Ectodermal cell (in vitro differentiated cells): Measurements from ENCODE around the gene TMF1.

Source experiments
- H3K27ac ChIP-seq: 2 replicates; pipeline ENCODE4 v1.7.0; 2013; ENCODE audit warnings: mild to moderate bottlenecking, low read depth, low read length; ENCODE audit not compliant: insufficient read depth, poor library complexity, severe bottlenecking
- H3K27me3 ChIP-seq: 2 replicates; pipeline ENCODE4 v1.7.0; 2013; ENCODE audit warnings: mild to moderate bottlenecking, low read length; ENCODE audit not compliant: insufficient read depth, control insufficient read depth, poor library complexity, severe bottlenecking
- H3K36me3 ChIP-seq: one replicate; pipeline ENCODE4 v1.7.0; 2013; ENCODE audit warnings: low read length; ENCODE audit not compliant: control insufficient read depth, insufficient read depth
- H3K4me1 ChIP-seq: one replicate; pipeline ENCODE4 v1.7.0; 2013; ENCODE audit warnings: low read length; ENCODE audit not compliant: control insufficient read depth, insufficient read depth
- H3K4me3 ChIP-seq: 2 replicates; pipeline ENCODE4 v1.7.0; 2013; ENCODE audit warnings: low read depth, low read length, control low read depth; ENCODE audit not compliant: insufficient read depth
- H3K9me3 ChIP-seq: 2 replicates; pipeline ENCODE4 v1.7.0; 2013; ENCODE audit warnings: mild to moderate bottlenecking, low read length, moderate library complexity; ENCODE audit not compliant: control insufficient read depth
- WGBS, 2 experiments: methylation state at CpG; one replicate each; pipeline ENCODE4 v1.1.7; 2013; ENCODE audit warnings: missing lambda C conversion rate in 2 of 2; 5-methylcytosine and 5-hydroxymethylcytosine counted together

Gene TMF1

DNA sequence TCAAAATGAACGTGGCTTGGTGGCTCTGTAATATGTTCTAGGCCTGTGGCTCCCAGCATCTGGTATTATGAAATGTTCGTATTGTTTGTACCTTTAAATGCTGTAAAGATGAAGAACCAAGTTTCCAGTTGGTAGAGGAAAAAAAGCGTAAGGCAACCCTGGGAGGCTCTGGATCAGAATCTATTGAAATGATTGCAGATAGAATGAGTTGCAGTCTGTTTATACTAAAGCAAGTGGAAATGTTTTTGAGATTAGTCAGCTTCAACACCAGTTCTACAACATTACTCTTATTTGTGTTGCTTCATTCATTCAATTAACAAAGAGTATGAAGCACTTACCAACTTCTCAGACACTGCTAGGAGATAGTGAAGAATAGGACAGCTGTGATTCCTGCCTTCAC, 37.9 kb upstream of the TMF1 start:
- H3K4me1 ChIP-seq = peaks cover 13% of the 10 kb centered on the region
- no peaks in the 10 kb centered on the region for H3K36me3 ChIP-seq
- H3K4me3 ChIP-seq = no peak overlapping the region
- WGBS, 2 experiments = 83 to 90% methylated on average over 3 of the region's 3 CpGs
- H3K27me3 ChIP-seq = no peaks in the 10 kb centered on the region
- H3K27ac ChIP-seq = no peak overlapping the region
- no peaks in the 10 kb centered on the region for H3K9me3 ChIP-seq

GRCh38 chr3:69088063-69088462, 35.9 kb upstream of the TMF1 start:
- 98% methylated on average over 2 of the region's 2 CpGs; no CpG with 5 or more reads in 1 of the 2 experiments for WGBS, 2 experiments
- H3K9me3 ChIP-seq = no peaks in the 10 kb centered on the region
- no peaks in the 10 kb centered on the region for H3K27me3 ChIP-seq
- peaks cover 18% of the 10 kb centered on the region for H3K4me1 ChIP-seq
- no peaks in the 10 kb centered on the region for H3K36me3 ChIP-seq
- H3K27ac ChIP-seq = no peak overlapping the region
- no peak overlapping the region for H3K4me3 ChIP-seq

DNA sequence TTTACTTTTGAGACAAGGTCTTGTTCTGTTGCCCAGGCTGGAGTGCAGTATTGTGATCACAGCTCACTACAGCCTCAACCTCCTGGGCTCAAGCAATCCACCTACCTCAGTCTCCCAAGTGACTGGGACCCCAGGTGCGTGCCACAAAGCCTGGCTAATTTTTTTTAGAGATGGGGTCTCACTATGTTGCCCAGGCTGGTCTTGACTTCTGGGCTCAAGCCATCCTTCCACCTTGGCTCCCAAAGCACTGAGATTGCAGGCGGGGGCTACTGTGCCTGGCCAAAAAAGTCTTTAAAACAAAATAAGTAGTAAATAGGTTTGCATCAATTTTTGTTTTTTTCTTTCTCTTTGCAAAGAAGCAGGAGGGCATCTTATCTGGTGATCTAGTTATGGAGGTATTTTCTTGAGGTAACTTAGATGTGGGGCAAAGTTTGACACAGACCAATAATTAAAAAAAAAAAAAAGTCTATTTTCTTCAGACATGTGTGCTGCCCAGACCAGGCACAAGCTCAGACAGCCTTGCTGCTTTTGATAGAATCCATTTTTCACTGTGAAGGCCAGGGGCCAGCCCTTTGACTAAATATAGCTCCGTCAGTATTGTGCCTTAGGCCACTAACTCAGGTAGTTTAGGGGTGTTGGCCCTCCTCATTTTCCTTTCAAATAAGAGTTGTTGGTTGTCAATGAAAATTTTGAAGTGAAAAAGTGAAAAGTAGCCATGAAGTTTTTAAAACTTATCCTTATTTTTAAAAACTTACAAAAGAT, 35.1 kb upstream of the TMF1 start:
- WGBS, 2 experiments = 94 to 95% methylated on average over 3 of the region's 3 CpGs
- Histone ChIP-seq H3K4me1 (peaks cover 13% of the 10 kb centered on the region), H3K27me3 (no peaks in the 10 kb centered on the region), H3K36me3 (no peaks in the 10 kb centered on the region), H3K4me3 (no peak overlapping the region), H3K9me3 (no peaks in the 10 kb centered on the region), H3K27ac (no peak overlapping the region)

- Histone ChIP-seq H3K4me1 (peaks cover 13% of the 10 kb centered on the region), H3K27ac (no peak overlapping the region)
- 52% methylated on average over 8 of the region's 8 CpGs for WGBS, 2 experiments
These were observed 33.9 kb upstream of the TMF1 start for GRCh38 chr3:69085833-69086722.

DNA sequence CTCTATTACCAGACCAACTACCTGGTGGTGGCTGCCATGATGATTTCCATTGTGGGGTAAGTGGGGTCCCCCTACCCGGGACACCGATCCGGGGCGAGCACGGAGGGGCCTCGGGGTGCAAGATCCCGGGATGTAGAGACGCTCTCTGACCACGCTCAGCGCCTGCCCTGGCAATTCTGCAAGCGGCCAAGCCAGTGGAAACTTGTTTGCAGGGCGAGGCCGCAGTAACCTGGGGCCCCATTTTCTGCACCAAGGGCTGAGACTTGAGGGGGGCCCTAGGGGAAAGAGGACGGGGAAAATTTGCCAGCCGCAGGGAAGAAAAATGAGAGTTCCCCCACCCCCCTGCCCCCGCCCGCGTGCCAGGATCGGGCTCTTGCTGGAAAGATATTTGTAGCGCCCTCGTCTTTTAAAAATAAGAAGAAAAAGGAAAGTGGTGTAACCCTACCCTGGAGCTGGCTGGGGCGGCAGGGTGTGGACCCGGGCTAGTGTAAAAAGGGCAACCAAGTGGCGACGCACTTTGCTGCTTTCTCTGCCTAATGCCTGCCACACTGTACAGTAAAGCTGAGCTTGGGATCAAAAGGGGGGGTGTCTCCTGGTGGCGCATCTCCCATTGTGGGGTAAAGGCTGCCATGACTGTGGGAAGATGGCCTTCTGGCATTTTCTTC, 33.2 kb upstream of the TMF1 start:
- Histone ChIP-seq H3K9me3 (no peaks in the 10 kb centered on the region), H3K4me3 (peak overlapping the region; percentile 98), H3K4me1 (peaks cover 13% of the 10 kb centered on the region), H3K27ac (no peak overlapping the region), H3K36me3 (no peaks in the 10 kb centered on the region), H3K27me3 (no peaks in the 10 kb centered on the region)
- WGBS, 2 experiments = 2% methylated on average over 26 of the region's 26 CpGs

More at GRCh38 chr3:69085833-69086722, 33.9 kb upstream of the TMF1 start:
- Histone ChIP-seq H3K36me3 (no peaks in the 10 kb centered on the region), H3K27me3 (no peaks in the 10 kb centered on the region), H3K9me3 (no peaks in the 10 kb centered on the region), H3K4me3 (peak overlapping the region; percentile 98)

- H3K4me3 ChIP-seq = peak within 1 kb of the TSS; percentile 98
- WGBS, 2 experiments = 5 to 6% methylated on average over 32 of the region's 32 CpGs
- H3K9me3 ChIP-seq = no peaks in the 10 kb centered on the region
- peaks cover 13% of the 10 kb centered on the region for H3K4me1 ChIP-seq
- H3K27me3 ChIP-seq = no peaks in the 10 kb centered on the region
- no peak within 1 kb of the TSS for H3K27ac ChIP-seq
- no peaks in the 10 kb centered on the region for H3K36me3 ChIP-seq
These were observed 32.4 kb upstream of the TMF1 start, which contains the start of gene ARL6IP5 for GRCh38 chr3:69084326-69085167. Gene ARL6IP5, plus strand, starts transcription at chr3:69084937. Its CDS starts 111 bp downstream, at chr3:69085048.

DNA sequence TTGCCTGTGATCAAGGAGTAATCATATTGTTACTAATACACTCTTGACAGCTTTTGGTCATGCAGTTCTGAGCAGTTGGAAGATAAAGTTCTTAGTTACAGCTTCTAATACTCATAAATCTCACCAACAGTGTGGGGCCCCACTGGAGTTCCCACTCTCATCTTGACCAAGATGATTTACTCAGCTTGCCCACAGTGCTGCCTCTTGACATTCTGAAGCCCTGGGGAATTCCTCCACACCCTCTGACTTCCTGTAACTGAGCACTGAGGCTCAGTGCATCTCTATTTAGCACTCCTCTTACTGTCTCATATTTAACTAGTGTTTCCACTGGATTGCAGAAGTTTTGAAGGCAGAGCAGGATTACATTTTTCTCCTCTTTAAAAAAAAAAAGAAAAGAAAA, 30.7 kb upstream of the TMF1 start:
- H3K9me3 ChIP-seq = no peaks in the 10 kb centered on the region
- no peak overlapping the region for H3K27ac ChIP-seq
- peaks cover 13% of the 10 kb centered on the region for H3K4me1 ChIP-seq
- H3K36me3 ChIP-seq = no peaks in the 10 kb centered on the region
- H3K4me3 ChIP-seq = no peak overlapping the region
- H3K27me3 ChIP-seq = no peaks in the 10 kb centered on the region

DNA sequence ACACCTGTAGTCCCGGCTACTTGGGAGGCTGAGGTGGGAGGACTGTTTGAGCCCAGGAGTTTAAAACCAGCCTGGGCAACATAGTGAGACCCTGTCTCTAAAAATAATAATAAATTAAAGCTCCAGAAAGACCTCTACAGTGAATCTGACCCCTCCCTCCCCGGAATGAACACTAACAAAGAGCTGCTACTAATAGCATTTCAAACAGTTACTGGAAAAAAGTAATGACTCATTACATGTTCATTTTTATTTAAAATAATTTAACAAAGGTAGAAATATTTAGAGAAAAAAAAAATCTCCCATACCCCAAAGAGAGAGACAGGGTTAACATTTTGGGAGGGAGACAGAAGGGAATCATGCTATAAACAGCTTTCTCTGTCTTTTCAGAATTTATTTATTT, 30.2 kb upstream of the TMF1 start:
- no peaks in the 10 kb centered on the region for H3K27me3 ChIP-seq
- H3K4me1 ChIP-seq = peaks cover 13% of the 10 kb centered on the region
- 82 to 85% methylated on average over 2 of the region's 2 CpGs for WGBS, 2 experiments
- no peaks in the 10 kb centered on the region for H3K9me3 ChIP-seq
- no peak overlapping the region for H3K4me3 ChIP-seq
- H3K27ac ChIP-seq = no peak overlapping the region
- H3K36me3 ChIP-seq = no peaks in the 10 kb centered on the region

DNA sequence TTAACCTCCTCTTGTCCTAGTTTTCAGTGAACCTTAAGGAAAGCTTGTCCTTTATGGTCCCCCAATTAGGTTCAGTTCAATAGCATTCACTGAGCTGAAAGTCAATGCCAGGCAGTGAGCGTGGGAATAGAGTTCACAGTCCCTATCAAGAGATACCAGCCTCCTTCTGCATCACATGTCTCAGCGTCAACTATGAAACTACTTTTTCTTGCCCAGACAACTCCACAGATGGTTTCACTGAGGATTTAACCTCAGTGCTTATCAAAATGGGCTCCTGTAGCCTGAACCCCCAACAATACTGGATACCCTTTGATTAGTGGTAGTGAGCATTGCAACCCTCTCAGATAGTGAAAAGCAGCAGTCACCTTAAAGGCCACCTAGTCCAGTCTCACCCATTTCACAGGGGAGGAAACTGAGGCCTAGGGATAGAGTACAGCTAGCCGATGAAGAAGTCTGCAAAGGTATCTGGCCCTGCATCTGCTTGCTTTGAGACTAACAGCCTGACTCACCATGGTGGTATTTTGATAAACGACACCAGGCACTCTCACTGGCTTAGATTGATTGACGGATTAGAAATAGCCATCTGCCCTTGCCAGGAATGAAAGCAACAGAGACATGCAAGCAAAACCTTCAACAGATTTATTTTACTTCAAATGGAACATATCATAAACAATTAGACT, 29.6 kb upstream of the TMF1 start:
- H3K4me3 ChIP-seq = no peak overlapping the region
- H3K4me1 ChIP-seq = peaks cover 13% of the 10 kb centered on the region
- H3K36me3 ChIP-seq = no peaks in the 10 kb centered on the region
- WGBS, 2 experiments = 87 to 91% methylated on average over 5 of the region's 5 CpGs
- H3K27me3 ChIP-seq = no peaks in the 10 kb centered on the region
- no peak overlapping the region for H3K27ac ChIP-seq
- H3K9me3 ChIP-seq = no peaks in the 10 kb centered on the region
